Fibroblast of villous mesenchyme (primary cell): ENCODE measurements around the gene FUS. TPM values are rescaled to one million over a fixed set of nuclear protein-coding genes. Genes with fewer than 3 reads are reported as not detected.

ENCODE experiments used
- DNase-seq: peaks from one replicate; pipeline ENCODE4 v3.0.0-alpha.2; 2010; ENCODE audit warnings: low read depth
- H3K4me3 ChIP-seq: 2 replicates; pipeline ENCODE4 v1.5.1; 2011; ENCODE audit warnings: low read depth, mild to moderate bottlenecking, low read length
- total RNA-seq: library from RNA; depleted of rRNA; stranded (reverse); fragments of >200 nt; gene quantifications from 2 replicates; pipeline ENCODE4 v1.2.3, GENCODE V29; 2012
- TF ChIP-seq, protein P1 (sequence below): IDR thresholded peaks from 2 replicates; pipeline ENCODE4 v1.5.1; 2012; ENCODE audit warnings: low read depth, mild to moderate bottlenecking, low read length; ENCODE audit not compliant: insufficient read depth

FUS gene
- total RNA-seq: 47.4 and 54.4 TPM in 2 replicates

DNA sequence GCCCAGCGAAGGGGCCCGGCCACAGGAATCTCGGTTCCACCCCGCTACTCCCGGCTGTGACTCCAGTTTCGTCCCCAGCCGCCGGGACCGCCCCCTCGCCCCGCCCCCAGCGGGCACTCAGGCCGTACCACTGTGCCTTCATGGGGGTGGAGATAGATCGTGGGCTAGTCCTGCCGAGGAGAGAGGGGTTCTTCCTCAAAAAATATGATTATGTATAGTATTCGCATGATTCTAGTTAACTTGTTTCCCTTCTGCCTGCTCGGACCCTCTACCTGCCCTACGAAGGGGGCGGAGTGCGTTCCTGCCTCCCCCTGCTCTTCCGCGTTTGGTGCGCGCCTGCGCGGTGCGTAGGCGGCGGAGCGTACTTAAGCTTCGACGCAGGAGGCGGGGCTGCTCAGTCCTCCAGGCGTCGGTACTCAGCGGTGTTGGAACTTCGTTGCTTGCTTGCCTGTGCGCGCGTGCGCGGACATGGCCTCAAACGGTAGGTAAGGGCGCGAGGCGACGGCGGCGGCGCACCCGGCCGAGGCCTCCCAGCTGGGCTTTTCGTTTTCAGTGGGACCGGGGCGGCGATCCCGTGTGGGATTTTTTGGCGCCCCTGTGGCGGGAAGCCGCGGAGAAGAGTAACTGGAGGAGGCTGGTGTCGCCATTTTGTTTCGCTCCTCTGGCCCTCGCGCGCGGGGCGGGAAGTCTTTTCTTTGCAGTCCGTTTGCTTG is at the start of gene FUS:
Gene FUS, plus strand, starts transcription at position 393 of the 713 bp plus-strand sequence. Its CDS starts 76 bp downstream, at position 469.
- H3K4me3 ChIP-seq: peak within 1 kb of the TSS; percentile 96
- TF ChIP-seq, protein P1, sequence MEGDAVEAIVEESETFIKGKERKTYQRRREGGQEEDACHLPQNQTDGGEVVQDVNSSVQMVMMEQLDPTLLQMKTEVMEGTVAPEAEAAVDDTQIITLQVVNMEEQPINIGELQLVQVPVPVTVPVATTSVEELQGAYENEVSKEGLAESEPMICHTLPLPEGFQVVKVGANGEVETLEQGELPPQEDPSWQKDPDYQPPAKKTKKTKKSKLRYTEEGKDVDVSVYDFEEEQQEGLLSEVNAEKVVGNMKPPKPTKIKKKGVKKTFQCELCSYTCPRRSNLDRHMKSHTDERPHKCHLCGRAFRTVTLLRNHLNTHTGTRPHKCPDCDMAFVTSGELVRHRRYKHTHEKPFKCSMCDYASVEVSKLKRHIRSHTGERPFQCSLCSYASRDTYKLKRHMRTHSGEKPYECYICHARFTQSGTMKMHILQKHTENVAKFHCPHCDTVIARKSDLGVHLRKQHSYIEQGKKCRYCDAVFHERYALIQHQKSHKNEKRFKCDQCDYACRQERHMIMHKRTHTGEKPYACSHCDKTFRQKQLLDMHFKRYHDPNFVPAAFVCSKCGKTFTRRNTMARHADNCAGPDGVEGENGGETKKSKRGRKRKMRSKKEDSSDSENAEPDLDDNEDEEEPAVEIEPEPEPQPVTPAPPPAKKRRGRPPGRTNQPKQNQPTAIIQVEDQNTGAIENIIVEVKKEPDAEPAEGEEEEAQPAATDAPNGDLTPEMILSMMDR: no peak

DNA sequence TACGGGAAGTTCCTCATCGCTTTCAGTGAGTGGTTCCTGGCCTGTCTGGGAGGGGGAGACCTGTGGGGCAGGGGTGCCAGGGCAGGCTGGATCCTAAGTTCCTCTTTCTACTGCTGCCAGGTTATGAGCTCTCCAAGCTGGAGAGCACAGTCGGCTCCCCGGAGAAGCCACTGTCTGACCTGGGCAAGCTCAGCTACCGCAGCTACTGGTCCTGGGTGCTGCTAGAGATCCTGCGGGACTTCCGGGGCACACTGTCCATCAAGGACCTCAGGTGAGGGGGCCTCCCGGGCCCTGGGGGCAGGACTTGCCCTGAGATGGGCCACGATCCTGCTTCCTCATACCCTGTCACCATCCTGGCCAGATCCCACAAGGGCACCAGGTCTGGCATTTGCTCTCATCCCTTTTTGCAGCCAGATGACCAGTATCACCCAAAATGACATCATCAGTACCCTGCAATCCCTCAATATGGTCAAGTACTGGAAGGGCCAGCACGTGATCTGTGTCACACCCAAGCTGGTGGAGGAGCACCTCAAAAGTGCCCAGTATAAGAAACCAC is 49.5 kb upstream of the FUS start:
- DNase-seq: no peak
- TF ChIP-seq, protein P1: no peak
- H3K4me3 ChIP-seq: no peak overlapping the region

More for the DNA sequence above, at the start of gene FUS:
- DNase-seq: peak; percentile 92

DNA sequence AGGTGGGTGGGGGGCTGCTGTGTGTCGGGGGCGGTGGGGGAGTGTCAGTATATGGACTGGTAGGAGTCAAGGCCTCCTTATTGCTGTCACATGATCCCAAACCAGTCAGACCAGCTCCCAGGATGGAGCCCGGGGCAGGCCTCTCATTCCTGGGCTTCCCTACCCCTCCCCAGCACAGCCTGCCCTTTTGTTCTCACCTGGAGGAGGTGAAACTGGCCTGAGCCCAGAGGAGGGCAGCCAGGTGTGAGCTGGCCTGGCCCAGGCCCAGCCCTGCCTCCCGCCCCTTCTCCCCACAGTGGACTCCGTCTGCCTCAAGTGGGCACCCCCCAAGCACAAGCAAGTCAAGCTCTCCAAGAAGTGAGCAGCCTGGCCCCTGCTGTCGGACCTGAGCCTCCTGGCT is 49.0 kb upstream of the FUS start:
- DNase-seq: no peak
- H3K4me3 ChIP-seq: no peak overlapping the region
- TF ChIP-seq, protein P1: no peak

DNA sequence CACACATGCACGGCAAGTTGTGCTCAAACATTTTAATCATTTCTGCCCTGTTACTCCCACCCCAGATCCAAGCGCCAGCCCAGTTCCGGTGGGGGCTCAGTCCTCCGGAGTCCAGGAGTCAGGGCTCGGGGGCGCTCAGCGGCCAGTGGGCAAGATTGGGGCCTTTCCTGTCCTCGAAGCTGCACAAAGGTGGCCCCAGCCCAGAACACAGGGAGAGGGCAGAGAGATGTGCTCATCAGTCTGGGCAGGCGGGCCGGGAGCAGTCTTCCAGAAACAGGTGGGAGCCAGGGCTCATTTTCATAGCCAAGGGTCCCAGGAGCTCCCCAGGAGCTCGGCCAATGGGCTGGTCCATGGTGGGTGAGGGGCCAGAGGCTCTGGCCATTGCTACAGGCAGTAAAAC is 48.5 kb upstream of the FUS start:
- H3K4me3 ChIP-seq: no peak overlapping the region
- no peak for DNase-seq
- TF ChIP-seq, protein P1: no peak

DNA sequence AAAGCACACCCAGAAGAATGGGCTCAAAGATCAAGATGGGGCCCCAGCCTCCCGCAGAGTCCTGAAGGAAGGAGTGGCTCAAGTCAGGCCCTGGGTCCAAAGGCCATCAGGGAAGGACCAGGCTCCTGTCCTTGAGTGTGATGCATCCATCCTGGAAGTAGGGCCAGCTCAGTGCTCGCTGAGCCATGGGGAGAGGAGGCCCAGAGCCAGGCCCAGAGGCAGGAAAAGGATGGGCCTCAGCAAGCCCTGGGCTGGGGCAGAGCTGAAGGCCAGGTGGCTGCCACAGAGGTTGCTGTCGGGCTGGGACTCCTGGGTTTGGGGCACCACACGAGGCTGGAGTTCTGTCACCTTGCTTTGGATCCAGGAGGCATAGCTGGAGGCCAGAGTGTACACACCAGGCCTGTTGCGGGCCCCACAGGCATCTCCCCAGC is 48.1 kb upstream of the FUS start:
- no peak for DNase-seq
- TF ChIP-seq, protein P1: no peak
- H3K4me3 ChIP-seq: no peak overlapping the region

DNA sequence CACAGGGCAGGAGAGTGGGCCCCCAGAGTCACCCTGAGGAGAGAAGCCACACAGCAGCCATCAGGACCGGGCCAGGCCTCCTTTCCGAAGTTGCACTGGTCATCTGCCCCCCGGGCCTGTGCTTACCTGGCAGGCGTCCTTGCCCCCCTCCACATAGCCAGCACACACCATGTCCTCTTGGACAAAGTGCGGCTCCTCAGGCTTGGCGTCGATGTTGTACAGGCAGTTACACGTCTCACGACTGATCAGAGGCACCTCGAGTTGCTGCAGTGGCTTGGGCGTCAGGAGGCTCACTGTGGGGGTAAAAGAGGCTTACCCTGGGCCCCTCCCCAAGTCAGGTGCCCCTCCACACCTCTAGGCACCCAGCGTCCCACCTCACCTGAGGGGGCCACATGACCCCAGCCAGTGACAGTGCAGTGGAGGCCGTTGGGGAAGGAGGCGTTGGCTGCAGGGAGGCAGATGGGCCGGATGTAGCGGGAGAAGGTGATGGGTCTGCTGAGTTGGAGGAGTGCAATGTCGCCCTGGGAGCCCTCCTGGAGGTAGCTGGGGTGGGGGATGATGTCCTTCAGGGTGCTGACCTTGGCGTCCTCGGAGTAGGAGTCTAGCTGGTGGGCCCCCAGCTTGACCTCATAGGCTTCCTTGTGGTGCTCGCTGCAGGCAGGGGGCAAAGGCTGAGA is 47.5 kb upstream of the FUS start:
- no peak overlapping the region for H3K4me3 ChIP-seq
- no peak for DNase-seq
- TF ChIP-seq, protein P1: no peak
